ENCODE data around the gene TENT5C.

GRCh38 chr1:117652421-117652820, 46.6 kb downstream of the TENT5C start:
- TF ChIP-seq CTCF (IDR thresholded peaks at IDR 0.05) (no peak), EP300 (IDR thresholded peaks at IDR 0.05) (no peak)

All from suprapubic skin (tissue), 3 donors.